Measurements from ENCODE around the gene MYO16.

Gene MYO16

DNA sequence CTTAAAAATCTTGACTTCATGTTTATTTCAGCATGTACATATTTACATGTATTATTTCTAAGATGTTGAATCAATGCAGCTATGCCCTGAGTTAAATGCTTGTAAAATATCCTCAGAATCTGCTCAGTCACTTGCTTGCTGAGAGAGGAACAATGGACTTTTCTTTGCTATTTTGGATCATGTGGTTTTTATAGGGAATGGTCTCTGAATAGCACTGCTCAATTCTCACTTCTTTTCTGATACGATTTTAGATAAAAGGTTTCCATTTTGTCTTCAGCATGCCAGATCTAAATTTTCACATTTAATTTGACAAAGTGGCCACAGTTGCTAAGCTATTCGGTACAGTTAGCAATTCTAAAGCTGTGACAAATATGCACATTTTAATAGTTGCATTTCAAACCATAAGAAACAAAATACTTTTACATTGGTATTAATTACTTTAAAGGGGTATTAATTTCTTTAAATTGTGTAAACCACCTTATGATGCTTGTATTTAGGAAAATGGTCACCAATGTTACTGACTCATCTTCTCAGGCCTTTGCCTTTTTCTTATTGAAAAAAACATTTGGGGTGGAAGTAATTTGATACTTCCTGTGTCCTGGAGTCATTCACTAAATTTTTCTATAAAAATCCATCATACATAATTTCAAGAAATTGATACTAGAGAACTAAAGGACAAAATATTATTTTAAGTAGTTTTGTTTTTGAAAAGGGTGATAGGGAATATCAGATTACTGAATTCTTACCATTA lies 113.5 kb downstream of the MYO16 start:
- no peaks in the 10 kb centered on the region for H3K36me3 Mint-ChIP-seq (ENCODE audit: low read depth)
- H3K27ac Mint-ChIP-seq = no peak overlapping the region
- DNase-seq = no peak
- no peaks in the 10 kb centered on the region for H3K4me1 Mint-ChIP-seq (ENCODE audit: low read depth)
- peaks cover 7% of the 10 kb centered on the region for H3K27me3 Mint-ChIP-seq
- no peak overlapping the region for H3K4me3 Mint-ChIP-seq
- H3K9me3 Mint-ChIP-seq = peaks cover 8% of the 10 kb centered on the region

DNA sequence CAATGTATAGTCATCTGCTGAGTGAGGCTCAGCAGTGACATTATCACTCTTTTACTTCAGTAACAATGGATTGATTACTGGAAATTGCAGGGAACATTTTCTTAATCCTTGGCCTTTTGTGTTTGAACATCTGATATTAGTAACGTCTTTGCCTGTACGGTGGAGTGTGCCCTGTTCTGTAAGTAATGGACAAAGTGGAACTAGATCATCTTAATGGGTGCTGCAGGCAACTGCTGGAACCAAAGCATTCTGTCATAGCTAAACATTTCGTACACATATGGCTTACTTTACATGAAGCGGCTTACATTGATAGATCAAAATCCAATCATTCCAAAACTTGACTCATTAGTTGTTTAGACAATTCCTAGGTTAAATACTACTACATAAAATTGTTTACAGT lies 114.1 kb downstream of the MYO16 start:
- H3K36me3 Mint-ChIP-seq (ENCODE audit: low read depth) = no peaks in the 10 kb centered on the region
- no peaks in the 10 kb centered on the region for H3K4me1 Mint-ChIP-seq (ENCODE audit: low read depth)
- no peak overlapping the region for H3K27ac Mint-ChIP-seq
- H3K4me3 Mint-ChIP-seq = no peak overlapping the region
- no peak for DNase-seq
- H3K27me3 Mint-ChIP-seq = peaks cover 7% of the 10 kb centered on the region
- H3K9me3 Mint-ChIP-seq = peaks cover 8% of the 10 kb centered on the region

GRCh38 chr13:108747843-108748242 lies 118.4 kb downstream of the MYO16 start:
- H3K27ac Mint-ChIP-seq = no peak overlapping the region
- peaks cover 3% of the 10 kb centered on the region for H3K27me3 Mint-ChIP-seq
- DNase-seq = no peak
- no peak overlapping the region for H3K4me3 Mint-ChIP-seq
- peaks cover 2% of the 10 kb centered on the region for H3K9me3 Mint-ChIP-seq
- no peaks in the 10 kb centered on the region for H3K36me3 Mint-ChIP-seq (ENCODE audit: low read depth)
- no peaks in the 10 kb centered on the region for H3K4me1 Mint-ChIP-seq (ENCODE audit: low read depth)

- H3K4me1 Mint-ChIP-seq (ENCODE audit: low read depth) = peaks cover 2% of the 10 kb centered on the region
- H3K36me3 Mint-ChIP-seq (ENCODE audit: low read depth) = no peaks in the 10 kb centered on the region
- no peak overlapping the region for H3K4me3 Mint-ChIP-seq
- no peak for DNase-seq
- H3K27ac Mint-ChIP-seq = no peak overlapping the region
- H3K9me3 Mint-ChIP-seq = no peaks in the 10 kb centered on the region
- no peaks in the 10 kb centered on the region for H3K27me3 Mint-ChIP-seq
These were observed 122.9 kb downstream of the MYO16 start for GRCh38 chr13:108752276-108752675.

GRCh38 chr13:108755083-108755482 lies 125.7 kb downstream of the MYO16 start:
- DNase-seq = no peak
- no peak overlapping the region for H3K4me3 Mint-ChIP-seq
- H3K36me3 Mint-ChIP-seq (ENCODE audit: low read depth) = no peaks in the 10 kb centered on the region
- peaks cover 2% of the 10 kb centered on the region for H3K4me1 Mint-ChIP-seq (ENCODE audit: low read depth)
- no peak overlapping the region for H3K27ac Mint-ChIP-seq
- no peaks in the 10 kb centered on the region for H3K9me3 Mint-ChIP-seq
- H3K27me3 Mint-ChIP-seq = no peaks in the 10 kb centered on the region

DNA sequence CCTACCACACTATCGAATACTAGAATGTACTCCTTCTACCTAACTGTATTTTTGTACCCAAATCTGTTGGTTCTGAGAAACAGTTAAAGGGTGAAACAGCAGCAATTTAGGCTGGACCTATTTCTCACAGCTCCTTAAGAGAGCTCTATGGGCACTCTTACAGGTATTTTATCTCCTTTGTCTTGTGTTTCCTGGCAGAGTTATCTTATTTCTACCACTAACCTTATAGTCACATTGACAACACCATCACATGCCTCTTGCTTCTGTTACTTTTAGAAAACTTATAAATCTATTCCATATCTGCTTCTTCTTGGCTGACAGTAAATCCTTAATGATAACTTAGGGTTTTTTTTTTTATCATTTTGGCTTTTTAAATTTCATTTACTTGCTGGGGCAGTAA lies 130.7 kb downstream of the MYO16 start:
- Mint-ChIP-seq H3K36me3 (ENCODE audit: low read depth) (no peaks in the 10 kb centered on the region), H3K27ac (no peak overlapping the region), H3K27me3 (no peaks in the 10 kb centered on the region), H3K4me3 (no peak overlapping the region), H3K4me1 (ENCODE audit: low read depth) (no peaks in the 10 kb centered on the region), H3K9me3 (no peaks in the 10 kb centered on the region)
- DNase-seq = no peak

GRCh38 chr13:108760541-108760940 lies 131.1 kb downstream of the MYO16 start:
- Mint-ChIP-seq H3K9me3 (no peaks in the 10 kb centered on the region), H3K4me1 (ENCODE audit: low read depth) (no peaks in the 10 kb centered on the region), H3K27ac (no peak overlapping the region), H3K36me3 (ENCODE audit: low read depth) (no peaks in the 10 kb centered on the region), H3K4me3 (no peak overlapping the region), H3K27me3 (no peaks in the 10 kb centered on the region)
- DNase-seq = no peak

GRCh38 chr13:108768035-108768434 lies 138.6 kb downstream of the MYO16 start:
- Mint-ChIP-seq H3K9me3 (no peaks in the 10 kb centered on the region), H3K36me3 (ENCODE audit: low read depth) (no peaks in the 10 kb centered on the region), H3K27me3 (peaks cover 9% of the 10 kb centered on the region), H3K4me1 (ENCODE audit: low read depth) (no peaks in the 10 kb centered on the region), H3K27ac (no peak overlapping the region), H3K4me3 (no peak overlapping the region)
- DNase-seq = no peak

- H3K9me3 Mint-ChIP-seq = no peaks in the 10 kb centered on the region
- no peak overlapping the region for H3K27ac Mint-ChIP-seq
- no peaks in the 10 kb centered on the region for H3K36me3 Mint-ChIP-seq (ENCODE audit: low read depth)
- peaks cover 9% of the 10 kb centered on the region for H3K27me3 Mint-ChIP-seq
- H3K4me1 Mint-ChIP-seq (ENCODE audit: low read depth) = no peaks in the 10 kb centered on the region
- no peak for DNase-seq
- H3K4me3 Mint-ChIP-seq = no peak overlapping the region
These were observed 140.0 kb downstream of the MYO16 start for GRCh38 chr13:108769213-108770070.

DNA sequence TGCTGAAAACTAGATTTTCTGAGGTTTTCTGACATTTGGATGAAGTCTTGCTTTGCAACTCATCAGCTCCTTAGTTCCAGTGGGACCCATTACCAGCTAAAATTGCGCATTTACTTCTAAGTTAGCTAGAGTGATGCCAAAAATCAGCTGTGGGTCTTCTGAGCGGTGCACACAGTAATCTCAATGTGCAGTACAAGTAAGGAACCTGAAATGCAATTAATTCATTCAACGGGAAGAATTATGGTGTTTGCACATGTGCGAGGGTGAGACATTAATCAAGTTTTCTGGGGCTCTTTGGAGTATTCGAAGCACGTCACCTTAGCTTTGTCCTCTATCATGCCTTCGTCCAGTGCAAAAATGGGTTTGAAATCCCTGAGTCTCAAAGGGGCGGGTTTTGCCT lies 146.2 kb downstream of the MYO16 start:
- peaks cover 3% of the 10 kb centered on the region for H3K27me3 Mint-ChIP-seq
- no peak overlapping the region for H3K27ac Mint-ChIP-seq
- no peaks in the 10 kb centered on the region for H3K9me3 Mint-ChIP-seq
- H3K36me3 Mint-ChIP-seq (ENCODE audit: low read depth) = no peaks in the 10 kb centered on the region
- no peak overlapping the region for H3K4me3 Mint-ChIP-seq
- DNase-seq = no peak
- H3K4me1 Mint-ChIP-seq (ENCODE audit: low read depth) = no peaks in the 10 kb centered on the region

GRCh38 chr13:108776650-108777049 lies 147.2 kb downstream of the MYO16 start:
- no peak for DNase-seq
- Mint-ChIP-seq H3K27ac (no peak overlapping the region), H3K27me3 (no peaks in the 10 kb centered on the region), H3K9me3 (no peaks in the 10 kb centered on the region), H3K36me3 (ENCODE audit: low read depth) (no peaks in the 10 kb centered on the region), H3K4me3 (no peak overlapping the region), H3K4me1 (ENCODE audit: low read depth) (no peaks in the 10 kb centered on the region)

DNA sequence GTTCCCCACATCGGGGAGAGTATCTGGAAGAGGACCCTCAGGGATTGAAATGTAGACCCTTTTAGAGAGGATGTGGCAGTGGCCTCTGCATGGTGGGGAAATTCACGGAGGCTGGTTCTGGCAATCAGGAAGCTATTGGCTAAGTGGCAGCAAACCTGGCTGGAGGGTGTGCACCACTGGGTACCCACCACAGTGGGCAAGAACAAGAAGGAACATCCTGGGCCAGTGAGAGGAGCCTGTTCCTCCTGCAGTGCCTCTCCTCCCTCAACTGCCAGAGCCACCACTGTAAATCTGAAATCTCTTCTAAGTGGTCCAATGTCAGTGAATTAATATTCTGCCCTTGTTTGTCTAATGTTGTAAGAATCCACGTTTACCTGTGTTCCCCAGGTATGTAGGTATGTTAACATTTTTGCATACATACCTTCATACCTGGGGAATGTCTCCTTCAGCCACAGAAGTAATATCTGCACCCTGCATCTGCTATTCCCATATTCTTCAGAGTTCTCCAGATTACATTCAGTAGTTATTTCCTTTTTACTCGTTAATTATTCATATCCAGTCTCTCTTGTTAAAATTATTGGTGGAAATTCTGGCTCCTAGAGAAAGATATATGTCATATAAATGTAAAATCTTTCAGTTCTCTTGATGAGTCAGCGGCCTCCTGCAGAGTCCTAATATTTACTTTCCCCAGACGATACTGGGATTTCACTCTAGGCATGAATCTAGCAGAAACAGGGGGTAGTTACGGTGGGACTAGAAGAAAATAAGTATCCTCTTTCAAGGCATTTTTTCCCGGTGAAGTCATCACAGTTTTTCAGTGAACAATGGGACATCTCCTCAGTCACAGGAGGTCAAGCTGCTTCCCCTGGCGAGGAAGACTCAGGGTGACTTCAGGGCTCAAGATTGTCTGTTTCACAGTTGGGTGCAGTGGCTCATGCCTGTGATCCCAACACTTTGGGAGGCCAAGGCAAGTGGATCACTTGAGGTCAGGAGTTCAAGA lies 148.3 kb downstream of the MYO16 start:
- H3K4me1 Mint-ChIP-seq (ENCODE audit: low read depth) = no peaks in the 10 kb centered on the region
- H3K4me3 Mint-ChIP-seq = no peak overlapping the region
- H3K36me3 Mint-ChIP-seq (ENCODE audit: low read depth) = no peaks in the 10 kb centered on the region
- no peak overlapping the region for H3K27ac Mint-ChIP-seq
- H3K27me3 Mint-ChIP-seq = no peaks in the 10 kb centered on the region
- no peaks in the 10 kb centered on the region for H3K9me3 Mint-ChIP-seq
- no peak for DNase-seq

- Mint-ChIP-seq H3K9me3 (no peaks in the 10 kb centered on the region), H3K27me3 (no peaks in the 10 kb centered on the region), H3K27ac (no peak overlapping the region), H3K36me3 (ENCODE audit: low read depth) (no peaks in the 10 kb centered on the region), H3K4me1 (ENCODE audit: low read depth) (no peaks in the 10 kb centered on the region), H3K4me3 (no peak overlapping the region)
- no peak for DNase-seq
These were observed 149.9 kb downstream of the MYO16 start for GRCh38 chr13:108779308-108779707.

DNA sequence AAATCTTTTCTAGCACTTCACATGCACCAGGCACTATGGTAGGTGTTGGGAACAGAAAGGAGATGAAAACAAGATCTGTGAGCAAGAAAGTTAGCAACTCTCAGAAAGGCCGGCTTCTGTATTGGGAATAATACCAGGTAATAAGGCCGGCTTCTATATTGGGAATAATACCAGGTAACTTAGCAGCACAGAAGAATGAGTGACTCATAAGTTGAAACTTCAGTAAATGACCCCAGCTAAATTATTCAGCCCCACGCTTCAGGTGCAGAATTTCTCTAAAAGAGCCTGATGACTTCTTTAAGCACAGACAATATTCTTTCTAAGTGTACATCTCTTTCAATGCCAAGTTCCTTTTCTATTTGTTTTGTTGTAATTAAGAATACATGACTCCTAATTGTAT lies 151.3 kb downstream of the MYO16 start:
- H3K4me3 Mint-ChIP-seq = no peak overlapping the region

More for the DNA sequence above, 151.3 kb downstream of the MYO16 start:
- Mint-ChIP-seq H3K27me3 (no peaks in the 10 kb centered on the region), H3K4me1 (ENCODE audit: low read depth) (no peaks in the 10 kb centered on the region), H3K9me3 (no peaks in the 10 kb centered on the region), H3K36me3 (ENCODE audit: low read depth) (no peaks in the 10 kb centered on the region), H3K27ac (no peak overlapping the region)
- DNase-seq = no peak
